Endothelial cell of umbilical vein (primary cell): ENCODE data around the gene HDAC7. TPM values are rescaled to one million over a fixed set of nuclear protein-coding genes. Genes with fewer than 3 reads are reported as not detected.
A peak's percentile ranks its signal among the peaks of the same experiment; 100 is the strongest.

Experiments
- Bru-seq: library from RNA; stranded (reverse); fragments of 400-500 nt; gene quantifications from one replicate; lab custom pipeline; 2021; lab: Mats Ljungman, UMichigan
- BruChase-seq, 2 experiments: library from RNA; stranded (reverse); fragments of 400-500 nt; gene quantifications; one replicate each; lab custom pipeline; 2021; lab: Mats Ljungman, UMichigan
- BruUV-seq: library from RNA; stranded (reverse); fragments of 400-500 nt; replicated peaks from 2 replicates; lab custom pipeline; 2021; lab: Mats Ljungman, UMichigan
- CTCF ChIA-PET: fragments of 300-600, 350-600 bp; sonication (Branson Sonifier 250); formaldehyde crosslinking; loops from one replicate; lab custom pipeline; 2021; ENCODE audit warnings: antibody characterized with exemption, inconsistent platforms; lab: Charles Lee
- POLR2A ChIA-PET: fragments of 300-600, 350-600 bp; sonication (Branson Sonifier 250); formaldehyde crosslinking; loops from one replicate; lab custom pipeline; 2021; ENCODE audit warnings: antibody characterized with exemption, inconsistent platforms; lab: Charles Lee
- DNase-seq: peaks from one replicate; pipeline ENCODE4 v3.0.0-alpha.2; 2011; ENCODE audit warnings: low read depth, low spot score
- FAIRE-seq: peaks from 2 replicates; lab custom pipeline; 2011; peaks lifted over from hg19 to GRCh38; lab: Jason Lieb, UNC
- H2AFZ ChIP-seq: 2 replicates; pipeline ENCODE4 v1.6.0; 2012; ENCODE audit warnings: low read depth, low read length, control low read depth, inconsistent platforms
- H3K27ac ChIP-seq: 2 replicates; pipeline ENCODE4 v1.5.1; 2011; ENCODE audit warnings: low read depth, mild to moderate bottlenecking, control low read depth, low read length, moderate library complexity; ENCODE audit not compliant: insufficient read depth
- H3K27me3 ChIP-seq, 2 experiments: 2 replicates each; pipeline versions ENCODE4 v1.6.0 to v1.6.1; 2011; ENCODE audit warnings: low read length in 2 of 2, mixed read lengths in 1 of 2; ENCODE audit not compliant: control insufficient read depth in 2 of 2, insufficient read depth in 2 of 2
- H3K36me3 ChIP-seq, 2 experiments: 2 replicates in 1 of 2; 3 replicates in 1 of 2; pipeline ENCODE4 v1.5.1; 2011; ENCODE audit warnings: low read length in 2 of 2, mild to moderate bottlenecking in 1 of 2, moderate library complexity in 1 of 2; ENCODE audit not compliant: control insufficient read depth in 2 of 2, insufficient read depth in 2 of 2; ENCODE audit errors: extremely low read depth in 1 of 2
- H3K4me1 ChIP-seq: 3 replicates; pipeline ENCODE4 v1.5.1; 2011; ENCODE audit warnings: mild to moderate bottlenecking, low read length; ENCODE audit not compliant: control insufficient read depth, insufficient read depth; ENCODE audit errors: extremely low read depth
- H3K4me2 ChIP-seq: 2 replicates; pipeline ENCODE4 v1.6.1; 2011; ENCODE audit warnings: low read length, control low read depth, mixed read lengths; ENCODE audit not compliant: insufficient read depth
- H3K4me3 ChIP-seq, 3 experiments: fragments of 200-600 bp in 1 of 3; sonication (generic), shearing (Covaris generic) in 1 of 3; replicated peaks in 1 of 3; 2 replicates each; pipeline ENCODE4 v1.5.1; 2011 to 2016; ENCODE audit warnings: control low read depth in 3 of 3, low read length in 3 of 3, mild to moderate bottlenecking in 2 of 3, inconsistent platforms in 1 of 3, low read depth in 1 of 3, moderate library complexity in 1 of 3; ENCODE audit not compliant: insufficient read depth in 1 of 3
- H3K79me2 ChIP-seq: 2 replicates; pipeline ENCODE4 v1.6.0; 2012; ENCODE audit warnings: low read length, inconsistent platforms; ENCODE audit not compliant: control insufficient read depth, insufficient read depth
- H3K9ac ChIP-seq: replicated peaks from 2 replicates; pipeline ENCODE3; 2011; ENCODE audit warnings: low read length, control low read depth; ENCODE audit not compliant: insufficient read depth; ENCODE audit errors: extremely low read depth
- H3K9me1 ChIP-seq: replicated peaks from 3 replicates; pipeline ENCODE4 v1.6.0; 2011; ENCODE audit warnings: mild to moderate bottlenecking, low read length; ENCODE audit not compliant: control insufficient read depth, insufficient read depth; ENCODE audit errors: extremely low read depth
- H3K9me3 ChIP-seq: replicated peaks from 2 replicates; pipeline ENCODE4 v1.5.1; 2012; ENCODE audit warnings: low read length, inconsistent platforms; ENCODE audit not compliant: control insufficient read depth, insufficient read depth
- H4K20me1 ChIP-seq: replicated peaks from 2 replicates; pipeline ENCODE3; 2011; ENCODE audit warnings: mild to moderate bottlenecking, low read length; ENCODE audit not compliant: control insufficient read depth, insufficient read depth; ENCODE audit errors: extremely low read depth
- EZH2 ChIP-seq: IDR thresholded peaks from 2 replicates; pipeline ENCODE4 v1.6.1; 2012; ENCODE audit warnings: borderline replicate concordance, low read depth, mild to moderate bottlenecking, moderate library complexity, low read length, inconsistent platforms; ENCODE audit not compliant: severe bottlenecking
- FOS ChIP-seq: IDR thresholded peaks from 2 replicates; pipeline ENCODE4 v1.6.1; 2011; ENCODE audit warnings: mild to moderate bottlenecking, low read length, moderate library complexity, borderline replicate concordance; ENCODE audit not compliant: insufficient read depth
- GATA2 ChIP-seq: IDR thresholded peaks from 2 replicates; pipeline ENCODE4 v1.7.0; 2011; ENCODE audit warnings: low read depth, mild to moderate bottlenecking, moderate library complexity, mixed read lengths, low read length; ENCODE audit not compliant: insufficient read length, insufficient read depth
- JUN ChIP-seq: IDR thresholded peaks from 2 replicates; pipeline ENCODE4 v1.6.1; 2011; ENCODE audit warnings: borderline replicate concordance, low read depth; ENCODE audit not compliant: insufficient read length, insufficient read depth
- MYC ChIP-seq: IDR thresholded peaks from one replicate; pipeline ENCODE4 v1.6.1; 2011; ENCODE audit warnings: mild to moderate bottlenecking, low read depth, low read length
- POLR2A ChIP-seq: IDR thresholded peaks from 2 replicates; pipeline ENCODE4 v1.6.1; 2012; ENCODE audit warnings: low read depth, mild to moderate bottlenecking, control low read depth, low read length
- POLR2AphosphoS5 ChIP-seq: IDR thresholded peaks from 2 replicates; pipeline ENCODE4 v1.6.1; 2012; ENCODE audit warnings: low read depth, mild to moderate bottlenecking, control low read depth, low read length, moderate library complexity; ENCODE audit not compliant: insufficient read depth
- dilution Hi-C: fragments of 300-500 bp; cut with MboI; formaldehyde crosslinking; loops from one replicate; pipeline ENCODE4 v1.15.0; 2019; ENCODE audit warnings: low sequenced_read_pairs; ENCODE audit not compliant: extremely low pct_ligation_motif_present
- intact Hi-C: fragments of 100-400 bp; cut with micrococcal nuclease; formaldehyde crosslinking; loops from one replicate; pipeline ENCODE4 v1.10.0; 2022
- long read RNA-seq: library from polyadenylated mRNA; stranded (forward); transcript quantifications from one replicate; pipeline ENCODE4 v2.0.0, GENCODE V29; 2021
- polyA minus RNA-seq, 3 experiments: library from RNA; depleted of rRNA, polyadenylated mRNA; stranded (reverse); fragments of >200 nt; gene quantifications; 1 replicate in 1 of 3; 2 replicates in 2 of 3; pipeline ENCODE4 v1.2.3, GENCODE V29; 2011
- polyA plus RNA-seq, 4 experiments: library from polyadenylated mRNA; depleted of rRNA in 3 of 4; stranded (reverse) in 3 of 4; unstranded in 1 of 4; fragments of >200 nt; gene quantifications; 2 replicates each; pipeline versions ENCODE4 v1.2.1 to v1.2.3, GENCODE V29; 2011 to 2012; ENCODE audit warnings: missing spikeins in 1 of 4
- total RNA-seq: library from RNA; stranded (reverse); gene quantifications from 2 replicates; pipeline ENCODE4 v1.2.3, GENCODE V29; 2021
- TF ChIP-seq, protein P1 (sequence below), 2 donors: IDR thresholded peaks; 1 replicate in 1 of 2; 2 replicates in 1 of 2; pipeline ENCODE4 v1.5.1; 2011; ENCODE audit warnings: low read length in 2 of 2, mild to moderate bottlenecking in 2 of 2, moderate library complexity in 2 of 2, control low read depth in 1 of 2, inconsistent platforms in 1 of 2, low read depth in 1 of 2; ENCODE audit not compliant: insufficient read depth in 1 of 2; ENCODE audit errors: extremely low read depth in 1 of 2
- TF ChIP-seq, protein P2 (sequence below): IDR thresholded peaks from 2 replicates; pipeline ENCODE4 v1.6.1; 2011; ENCODE audit not compliant: insufficient read depth, insufficient read length

HDAC7 gene
- total RNA-seq (249 and 252 TPM in 2 replicates), polyA plus RNA-seq (119 and 122 TPM in 2 replicates), polyA minus RNA-seq (81.4 and 95.8 TPM in 2 replicates), Bru-seq, nascent RNA (percentile 88 among the genes with signal in this experiment), BruChase-seq, experiment 1, labeled RNA remaining after a 6-hour chase (percentile 96 among the genes with signal in this experiment), BruChase-seq, experiment 2, labeled RNA remaining after a 2-hour chase (percentile 95 among the genes with signal in this experiment)
- polyA plus RNA-seq (2011; cell fraction: cytosol; rRNA removed), result 101 and 125 TPM in 2 replicates
- 462 and 531 TPM in 2 replicates for polyA plus RNA-seq (2011; cell fraction: nucleus; rRNA removed)
- 105 and 119 TPM in 2 replicates for polyA plus RNA-seq (2012)
- polyA minus RNA-seq (2011; cell fraction: cytosol; rRNA and poly(A)+ RNA removed), result 25.6 TPM
- polyA minus RNA-seq (2011; cell fraction: nucleus; rRNA and poly(A)+ RNA removed), result 127 and 192 TPM in 2 replicates
- long read RNA-seq, full-length matches to known transcripts, result 32 of 205 reads
- long read RNA-seq, partial matches to known transcripts, result 120 of 205 reads
- long read RNA-seq, other reads (novel, unspliced or antisense), result 53 of 205 reads

DNA sequence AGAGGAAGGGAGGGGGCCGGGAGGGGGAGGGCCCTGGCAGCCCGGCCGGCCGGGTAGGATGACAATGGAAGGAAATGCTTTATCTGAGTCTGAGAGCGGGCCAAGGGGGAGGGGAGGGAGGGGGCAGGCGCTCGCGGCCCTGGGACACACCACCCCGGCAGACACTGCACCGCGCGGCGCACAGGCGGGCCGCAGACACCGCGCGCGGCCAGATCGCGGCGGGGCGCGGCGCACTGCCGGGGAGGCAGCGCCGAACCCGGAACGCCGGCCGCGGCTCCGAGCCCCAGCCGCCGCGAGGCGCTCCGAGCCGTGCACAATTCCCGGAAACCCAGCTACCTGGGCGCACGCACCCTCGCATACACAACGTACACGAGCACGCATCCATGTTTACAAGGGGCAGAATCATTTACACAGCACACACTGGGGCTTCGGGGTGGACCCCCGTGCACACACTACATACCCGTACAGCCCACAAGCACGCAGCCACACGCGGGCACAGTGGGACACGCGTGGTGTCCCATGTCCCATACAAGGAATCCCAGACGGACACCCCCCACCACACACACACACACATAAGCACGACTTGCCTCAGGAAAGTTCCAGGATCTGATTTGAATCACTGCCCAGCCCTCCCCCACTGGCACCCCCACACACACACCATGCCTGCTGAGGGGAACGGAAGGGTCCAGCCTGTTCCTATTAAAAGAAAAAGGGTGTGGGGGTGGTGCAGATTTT, at the start of gene HDAC7:
TSS of gene HDAC7 (minus strand) at position 8 of the 735 bp plus-strand sequence. CDS start 118 bp downstream, outside the sequence.
- Histone ChIP-seq H3K4me3 (peak within 1 kb of the TSS; percentile 79 to 85 (median 84)), H3K9me1 (no peaks in the 10 kb centered on the region), H3K4me2 (peak within 1 kb of the TSS; percentile 89), H3K36me3 (peaks cover 0 to under 1% of the 10 kb centered on the region in 2 experiments), H3K4me1 (peaks cover 50% of the 10 kb centered on the region), H4K20me1 (no peaks in the 10 kb centered on the region), H3K79me2 (peaks cover 45% of the 10 kb centered on the region), H3K27ac (peak within 1 kb of the TSS; percentile 93), H2AFZ (peak within 1 kb of the TSS; percentile 4), H3K9me3 (no peaks in the 10 kb centered on the region), H3K27me3 (no peaks in the 10 kb centered on the region), H3K9ac (peak within 1 kb of the TSS; percentile 92)
- ChIA-PET POLR2A (interaction anchor here (1.0 to 1.8 kb wide), 5 partner anchors 8 to 62 kb away, joined by 3 to 8 read pairs (median 4); no protein-coding TSS in a partner anchor), CTCF (interaction anchor here (1.2 to 7.8 kb wide), 4 partner anchors 8 to 38 kb away, joined by 3 to 246 read pairs (median 11); no protein-coding TSS in a partner anchor)
- TF ChIP-seq EZH2 (no peak), GATA2 (peak; percentile 65), JUN (no peak), FOS (peak; percentile 20), MYC (peak; percentile 27), POLR2AphosphoS5 (peak; percentile 98), POLR2A (peak; percentile 88)
- TF ChIP-seq, protein P1, sequence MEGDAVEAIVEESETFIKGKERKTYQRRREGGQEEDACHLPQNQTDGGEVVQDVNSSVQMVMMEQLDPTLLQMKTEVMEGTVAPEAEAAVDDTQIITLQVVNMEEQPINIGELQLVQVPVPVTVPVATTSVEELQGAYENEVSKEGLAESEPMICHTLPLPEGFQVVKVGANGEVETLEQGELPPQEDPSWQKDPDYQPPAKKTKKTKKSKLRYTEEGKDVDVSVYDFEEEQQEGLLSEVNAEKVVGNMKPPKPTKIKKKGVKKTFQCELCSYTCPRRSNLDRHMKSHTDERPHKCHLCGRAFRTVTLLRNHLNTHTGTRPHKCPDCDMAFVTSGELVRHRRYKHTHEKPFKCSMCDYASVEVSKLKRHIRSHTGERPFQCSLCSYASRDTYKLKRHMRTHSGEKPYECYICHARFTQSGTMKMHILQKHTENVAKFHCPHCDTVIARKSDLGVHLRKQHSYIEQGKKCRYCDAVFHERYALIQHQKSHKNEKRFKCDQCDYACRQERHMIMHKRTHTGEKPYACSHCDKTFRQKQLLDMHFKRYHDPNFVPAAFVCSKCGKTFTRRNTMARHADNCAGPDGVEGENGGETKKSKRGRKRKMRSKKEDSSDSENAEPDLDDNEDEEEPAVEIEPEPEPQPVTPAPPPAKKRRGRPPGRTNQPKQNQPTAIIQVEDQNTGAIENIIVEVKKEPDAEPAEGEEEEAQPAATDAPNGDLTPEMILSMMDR (IDR thresholded peaks at IDR 0.05; ENCODE audit: extremely low read depth in 1 of 2, insufficient read depth in 1 of 2, low read depth in 1 of 2, low read length in 2 of 2), result no peak
- TF ChIP-seq, protein P2, sequence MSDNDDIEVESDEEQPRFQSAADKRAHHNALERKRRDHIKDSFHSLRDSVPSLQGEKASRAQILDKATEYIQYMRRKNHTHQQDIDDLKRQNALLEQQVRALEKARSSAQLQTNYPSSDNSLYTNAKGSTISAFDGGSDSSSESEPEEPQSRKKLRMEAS, result no peak
- TSS peak; percentile 15 for BruUV-seq
- peak; percentile 90 for DNase-seq
- intact Hi-C loops, result loop anchor here (1.0 to 5.0 kb wide), 5 partner anchors 8 to 1448 kb away; partner anchors contain the start of gene SLC38A2
- FAIRE-seq, result peak; percentile 60
- dilution Hi-C loops, result no loop called here
